8988T (cell line): ENCODE results near the gene PKD2.

Experiments used
- DNase-seq: peaks from one replicate; pipeline ENCODE4 v3.0.0; 2011

Gene PKD2

DNA sequence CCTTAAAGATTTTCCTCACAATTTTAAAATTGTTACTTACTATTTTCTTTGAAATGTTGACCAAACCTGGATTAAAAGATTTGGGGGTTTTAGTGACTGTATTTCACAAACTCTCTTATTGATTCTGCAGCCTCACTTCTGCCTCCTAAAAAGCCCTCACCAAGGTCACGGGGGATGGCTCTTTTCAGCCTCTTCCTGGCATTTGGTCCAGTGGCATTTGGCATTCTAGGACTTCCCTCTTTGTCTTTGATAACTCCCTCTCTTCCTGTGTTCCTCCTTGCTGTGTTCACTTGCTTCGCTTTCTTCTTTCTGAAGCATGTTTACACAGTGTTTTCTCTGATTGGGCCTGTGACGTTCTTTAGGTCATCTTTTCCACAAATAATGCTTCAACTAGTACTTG, 21.5 kb downstream of the PKD2 start:
- DNase-seq = no peak

DNA sequence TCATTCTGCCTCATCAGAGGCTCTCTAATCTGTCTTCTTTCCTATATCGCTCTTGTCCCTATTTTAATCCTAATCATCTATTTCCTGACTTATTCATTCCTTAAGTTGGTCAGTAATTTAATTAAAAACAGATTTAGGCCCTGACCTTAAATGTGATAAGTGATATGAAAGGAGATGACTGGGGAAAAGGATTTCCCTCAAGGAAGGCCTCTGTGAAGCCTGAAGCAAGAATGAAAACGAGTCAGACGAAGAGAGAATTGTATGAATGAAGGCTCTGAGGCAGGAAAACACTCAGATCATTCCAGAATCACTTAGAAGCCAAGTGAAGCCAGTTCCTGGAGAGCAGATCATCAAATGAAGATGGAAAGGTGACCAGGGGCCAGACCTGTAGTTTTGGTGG, 22.1 kb downstream of the PKD2 start:
- no peak for DNase-seq

DNA sequence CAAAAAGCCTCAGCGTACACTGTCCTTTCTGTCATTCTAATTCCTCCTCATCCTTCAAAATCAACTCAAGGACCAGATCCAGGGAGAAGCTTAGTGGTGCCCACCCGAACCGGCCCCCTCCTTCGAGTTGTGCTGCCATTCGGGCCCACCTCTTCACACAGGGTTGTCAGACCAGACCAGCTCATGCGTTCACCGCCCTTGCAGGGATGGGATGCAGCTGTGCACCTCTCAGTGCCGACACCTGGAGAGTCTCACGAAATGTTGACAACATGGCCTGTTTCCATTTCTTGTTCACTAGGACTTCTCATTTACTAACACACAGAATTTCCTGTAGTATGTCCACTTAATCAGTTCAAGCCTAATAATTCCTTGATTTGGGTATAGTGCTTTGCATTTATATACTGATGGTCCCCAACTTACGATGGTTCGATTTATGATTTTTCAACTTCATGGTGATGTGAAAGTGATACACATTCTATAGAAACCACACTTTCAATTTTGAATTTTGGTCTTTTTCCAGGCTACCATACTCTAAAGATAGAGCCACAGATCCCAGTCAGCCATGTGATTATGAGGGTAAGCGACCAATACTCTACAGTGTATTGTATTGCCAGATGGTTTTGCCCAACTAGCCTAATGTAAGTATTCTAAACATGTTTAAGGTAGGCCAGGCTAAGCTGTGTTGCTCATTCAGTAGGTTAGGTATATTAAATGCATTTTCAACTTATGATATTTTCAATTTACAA, 23.3 kb downstream of the PKD2 start:
- DNase-seq = no peak

DNA sequence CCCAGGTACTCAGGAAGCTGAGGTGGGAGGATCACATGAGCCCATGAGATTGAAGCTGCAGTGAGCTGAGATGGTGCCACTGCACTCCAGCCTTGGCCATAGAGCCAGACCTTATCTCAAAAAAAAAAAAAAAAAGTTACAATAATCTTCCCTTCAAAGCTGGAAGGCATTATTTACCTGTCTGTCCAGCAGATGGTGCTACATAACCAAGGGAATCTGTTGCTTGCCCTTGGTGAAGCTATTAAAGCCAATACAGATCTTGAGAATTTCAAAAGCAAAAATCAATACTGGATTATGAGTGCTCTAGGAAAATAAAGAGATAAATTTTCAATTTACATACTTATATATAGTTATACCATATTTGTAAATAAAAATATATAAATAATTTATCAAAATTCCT, 25.9 kb downstream of the PKD2 start:
- DNase-seq = no peak

DNA sequence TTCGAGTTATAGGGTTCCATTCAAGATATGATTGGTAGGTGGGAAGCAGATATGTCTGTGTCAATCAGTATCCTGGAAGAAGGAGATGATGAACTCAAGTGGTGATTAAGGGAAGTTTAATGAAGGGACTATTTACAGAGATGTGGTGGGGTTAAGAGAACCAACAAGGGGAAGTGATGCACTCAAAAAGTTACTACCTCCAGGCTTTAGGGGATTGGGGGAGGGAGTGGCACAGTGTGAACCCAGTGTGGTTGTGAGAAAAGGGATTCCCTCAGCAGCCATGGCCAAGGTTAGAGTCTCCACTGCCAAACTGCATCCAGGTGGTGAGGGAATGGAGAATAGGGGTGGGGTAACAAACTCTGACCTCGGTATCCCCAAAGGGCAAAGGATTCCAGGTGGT, 27.9 kb downstream of the PKD2 start:
- no peak for DNase-seq

DNA sequence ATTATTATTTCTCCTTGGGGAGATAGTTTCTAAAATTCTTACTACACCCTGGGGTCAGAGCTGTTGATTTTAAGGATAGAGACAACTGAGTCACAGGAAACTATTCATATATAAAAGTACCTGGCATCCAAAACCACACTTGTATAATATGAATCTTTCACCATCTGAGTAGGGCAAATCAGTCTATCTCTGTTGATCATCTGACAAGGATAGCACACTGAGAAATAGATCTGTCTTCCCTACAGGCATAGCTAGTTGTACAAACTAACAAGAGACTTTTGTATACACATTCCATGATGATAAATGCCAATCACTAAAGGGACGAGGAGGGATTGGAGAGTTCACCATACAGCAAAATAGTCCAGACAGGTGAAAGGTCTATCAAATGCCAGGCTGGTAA, 30.0 kb downstream of the PKD2 start:
- no peak for DNase-seq

DNA sequence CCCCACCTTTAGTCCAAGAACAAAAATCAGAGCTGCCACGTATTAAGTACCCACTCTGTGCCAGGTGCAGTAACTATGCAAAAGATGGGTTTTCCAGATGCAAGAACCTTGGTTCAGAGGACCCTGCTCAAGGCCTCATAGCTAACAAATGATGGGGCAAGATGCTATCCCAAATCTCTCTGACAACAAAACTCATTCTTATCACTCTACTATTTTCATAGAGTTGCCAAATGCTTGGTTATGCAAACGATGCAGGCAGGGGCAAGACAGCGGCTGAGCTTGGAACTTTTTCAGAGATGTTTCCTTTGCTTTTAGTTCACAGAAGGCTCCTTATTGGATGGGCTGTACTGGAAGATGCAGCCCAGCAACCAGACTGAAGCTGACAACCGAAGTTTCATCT, 30.5 kb downstream of the PKD2 start:
- DNase-seq = no peak

DNA sequence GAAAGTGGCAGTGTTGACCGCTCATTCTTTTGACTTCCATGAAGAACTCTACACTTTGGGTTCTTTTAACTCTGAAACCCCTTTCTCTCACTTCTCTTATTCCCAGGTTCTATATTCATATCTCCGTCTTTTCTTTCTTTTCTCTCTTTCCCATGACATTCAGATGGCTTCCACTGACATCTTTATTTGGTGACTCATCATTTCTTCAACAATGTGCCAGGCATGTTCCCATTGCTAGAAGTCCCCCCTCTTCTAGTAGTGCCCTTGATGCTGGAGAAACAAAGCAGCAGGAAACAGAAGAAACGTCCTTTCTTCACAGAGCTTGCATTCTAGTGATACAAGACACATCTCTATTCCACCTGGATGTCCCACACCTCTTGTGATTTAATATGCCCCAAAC, 33.3 kb downstream of the PKD2 start:
- no peak for DNase-seq

DNA sequence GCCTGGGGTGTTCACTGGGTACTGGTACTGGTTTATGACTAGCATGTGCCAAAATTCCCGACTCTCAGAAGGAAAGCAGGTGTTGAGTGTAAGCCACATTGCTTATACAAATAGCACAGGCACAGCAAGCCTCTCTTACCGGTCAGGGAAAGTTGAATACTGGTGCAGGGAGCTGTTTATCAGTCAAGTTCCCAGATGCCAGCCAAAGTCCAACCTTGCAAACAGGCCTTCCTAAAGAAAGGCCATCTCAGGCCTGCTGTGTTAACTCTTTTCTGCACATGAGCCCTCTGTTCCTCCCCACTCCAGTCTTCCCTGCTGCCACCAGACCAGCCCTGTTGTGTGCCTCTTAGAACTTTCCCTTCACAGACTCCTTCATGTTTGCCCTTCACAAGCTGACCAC, 34.2 kb downstream of the PKD2 start:
- DNase-seq = no peak

DNA sequence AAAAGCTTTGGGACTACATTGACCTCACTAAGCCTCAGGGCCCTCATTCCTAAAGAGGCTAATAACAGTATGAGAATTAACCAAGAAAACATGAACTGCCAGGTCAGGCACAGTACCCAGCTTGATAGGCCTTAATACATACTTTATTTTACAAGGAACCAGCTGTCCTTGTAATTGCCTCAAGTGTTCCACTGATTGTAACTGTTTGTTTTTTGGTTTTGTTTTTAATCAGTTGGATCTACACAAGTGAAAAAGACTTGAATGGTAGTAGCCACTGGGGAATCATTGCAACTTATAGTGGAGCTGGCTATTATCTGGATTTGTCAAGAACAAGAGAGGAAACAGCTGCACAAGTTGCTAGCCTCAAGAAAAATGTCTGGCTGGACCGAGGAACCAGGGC, 35.6 kb downstream of the PKD2 start:
- DNase-seq = no peak

DNA sequence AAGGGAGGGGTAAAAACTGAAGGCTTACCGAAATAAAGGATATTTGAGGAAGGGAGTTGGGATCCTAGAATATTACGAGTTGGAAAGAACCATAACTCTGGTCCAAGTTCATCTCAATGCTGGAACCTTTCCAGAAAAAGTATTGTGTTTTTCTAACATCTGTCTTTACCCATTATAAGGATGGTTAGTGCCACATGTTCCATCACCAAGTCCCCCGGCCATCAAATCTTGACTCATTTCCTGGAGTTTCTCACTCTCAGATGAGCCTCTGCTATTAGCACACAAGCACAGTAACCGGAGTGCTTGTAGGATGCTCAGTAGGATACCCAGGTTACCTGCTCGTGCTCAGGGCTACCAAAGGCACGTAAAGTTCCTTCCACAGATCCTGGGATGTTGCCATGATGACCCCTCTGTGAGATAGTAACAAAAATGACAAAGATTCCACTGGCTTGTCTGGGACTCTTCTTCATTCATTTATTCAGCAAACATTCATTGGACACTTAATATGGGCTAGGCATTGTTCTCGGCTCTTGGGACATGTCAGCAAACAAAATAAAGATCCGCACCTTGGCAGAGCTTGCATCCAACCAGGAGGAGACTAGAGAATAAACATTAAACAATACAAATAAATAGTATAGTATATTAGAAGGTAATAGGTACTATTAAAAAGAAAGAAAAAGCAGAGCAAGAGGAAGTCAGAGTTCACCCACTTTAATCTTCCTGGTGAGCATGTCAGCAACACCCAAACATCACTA, 36.3 kb downstream of the PKD2 start:
- no peak for DNase-seq

DNA sequence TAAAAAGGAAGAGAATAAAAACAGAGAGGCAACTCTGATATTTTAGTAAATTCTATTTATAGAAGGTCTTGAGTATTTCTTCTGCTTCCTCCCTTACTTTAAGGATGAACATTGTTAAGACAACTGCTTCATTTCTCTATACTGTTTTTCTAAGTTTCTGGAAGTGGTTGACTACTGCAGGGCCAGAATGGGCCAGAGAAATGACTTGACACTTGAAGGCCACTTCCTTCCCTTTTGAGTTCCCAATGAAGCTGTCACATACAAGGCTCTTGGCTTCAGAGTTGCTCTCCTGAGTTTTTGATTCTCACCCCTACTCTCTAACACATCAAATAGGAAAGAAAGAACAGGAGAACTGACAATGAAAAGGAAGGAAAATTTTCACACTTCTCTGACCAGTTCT, 37.6 kb downstream of the PKD2 start:
- no peak for DNase-seq

DNA sequence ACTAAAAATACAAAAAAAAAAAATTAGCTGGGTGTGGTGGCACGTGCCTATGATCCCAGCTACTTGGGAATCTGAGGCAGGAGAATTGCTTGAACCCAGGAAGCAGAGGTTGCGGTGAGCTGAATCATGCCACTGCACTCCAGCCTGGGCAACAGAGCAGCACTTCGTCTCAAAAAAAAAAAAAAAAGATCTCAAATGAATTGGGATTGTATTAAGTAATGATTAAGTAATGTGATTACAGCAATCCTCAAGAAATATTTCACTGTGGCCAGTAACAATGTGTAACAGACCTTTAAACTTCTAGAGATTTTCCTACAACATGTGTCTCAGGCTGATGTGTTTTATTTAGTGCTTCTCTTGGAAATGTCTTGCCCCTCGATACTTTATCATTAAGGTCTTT, 46.8 kb downstream of the PKD2 start:
- DNase-seq = no peak

DNA sequence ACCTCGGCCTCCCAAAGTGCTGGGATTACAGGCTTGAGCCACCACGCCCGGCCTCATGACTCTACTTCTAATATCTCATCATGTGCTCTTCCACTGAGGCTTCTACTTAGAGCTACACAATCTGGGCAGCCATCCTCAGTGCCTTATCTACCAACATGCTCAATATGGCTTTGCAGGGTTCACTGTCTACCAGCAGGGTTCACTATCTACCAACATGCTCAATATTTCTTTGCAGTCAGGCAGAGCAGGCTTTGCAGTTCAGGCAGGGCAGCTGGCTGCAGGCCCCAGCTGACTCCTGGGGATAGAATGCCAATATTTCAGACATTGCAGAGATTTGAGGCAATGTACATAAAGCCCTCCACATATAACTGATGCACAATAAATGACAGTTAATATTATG, 47.5 kb downstream of the PKD2 start:
- DNase-seq = no peak

DNA sequence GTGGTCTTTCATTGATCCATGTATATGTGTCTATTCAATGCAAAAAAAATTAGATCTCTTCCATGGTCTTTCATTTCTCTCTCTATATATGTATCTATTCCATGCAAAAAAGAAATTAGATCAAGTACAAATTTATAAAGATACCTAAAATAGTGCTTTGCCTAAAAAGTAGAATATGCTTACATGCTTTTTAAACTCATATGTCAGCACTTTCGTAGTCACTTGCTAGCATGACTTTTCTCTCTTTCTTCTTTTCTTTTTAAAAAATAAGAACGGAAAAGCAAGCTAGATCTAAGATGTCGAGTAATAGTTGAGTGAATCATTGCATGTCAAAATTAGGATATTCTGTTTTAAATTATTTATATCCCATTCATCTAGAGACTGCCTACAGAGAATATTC, 50.9 kb downstream of the PKD2 start:
- DNase-seq = no peak

DNA sequence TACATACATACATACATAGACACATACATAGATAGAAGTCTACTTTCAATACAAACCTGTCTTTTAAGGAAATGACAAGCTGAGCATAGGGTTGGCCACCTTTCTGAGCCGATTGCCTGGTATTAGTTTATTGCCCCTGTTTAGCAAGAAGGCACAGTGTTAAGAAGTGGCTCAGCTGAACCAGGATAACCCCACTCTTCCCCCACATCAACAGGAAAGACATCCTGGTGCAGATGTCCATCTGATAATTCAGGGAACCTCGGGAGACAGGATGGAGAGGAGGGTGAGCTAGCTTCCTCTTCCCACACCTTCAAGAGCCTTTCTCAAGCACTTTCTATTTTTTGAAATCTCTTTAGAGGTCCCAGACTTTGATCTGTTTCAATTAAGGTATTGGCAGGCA, 52.3 kb downstream of the PKD2 start:
- DNase-seq = no peak

DNA sequence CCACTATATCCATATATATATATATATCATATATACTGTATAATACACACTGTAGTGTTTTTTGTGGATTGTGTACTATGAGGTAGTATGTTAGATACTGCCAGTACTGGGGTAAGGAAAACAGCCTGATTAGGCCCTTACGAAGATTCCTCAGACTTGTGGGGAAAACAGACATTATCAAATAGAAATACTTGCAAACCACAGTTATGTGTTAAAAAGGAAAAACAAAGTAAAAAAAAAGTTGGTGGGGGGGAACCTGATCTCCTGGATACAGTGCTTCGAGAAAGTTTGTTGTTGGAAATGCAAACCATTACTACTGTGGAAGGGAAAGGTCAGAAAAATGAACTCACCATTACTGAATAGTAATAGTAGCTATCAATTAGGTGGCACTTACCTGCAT, 53.0 kb downstream of the PKD2 start:
- DNase-seq = no peak

DNA sequence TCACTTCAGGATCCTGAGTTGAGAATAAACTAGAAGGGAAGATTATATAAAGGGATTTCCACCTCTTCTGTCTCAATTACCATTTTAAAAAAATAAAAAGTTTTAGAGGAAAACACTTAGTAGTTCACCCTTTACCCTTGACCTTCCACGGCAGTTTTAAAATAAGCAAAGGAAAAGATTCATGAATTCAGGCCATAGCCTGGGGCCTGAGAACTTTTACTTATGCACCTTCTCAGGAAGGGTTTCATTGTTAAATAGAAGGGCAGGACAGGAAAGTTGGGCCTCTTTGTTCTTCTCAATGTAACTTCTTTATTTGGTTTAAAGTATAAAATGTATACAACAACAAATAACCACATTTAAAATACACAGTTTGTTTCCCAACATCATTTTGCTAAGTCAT, 54.9 kb downstream of the PKD2 start:
- no peak for DNase-seq

DNA sequence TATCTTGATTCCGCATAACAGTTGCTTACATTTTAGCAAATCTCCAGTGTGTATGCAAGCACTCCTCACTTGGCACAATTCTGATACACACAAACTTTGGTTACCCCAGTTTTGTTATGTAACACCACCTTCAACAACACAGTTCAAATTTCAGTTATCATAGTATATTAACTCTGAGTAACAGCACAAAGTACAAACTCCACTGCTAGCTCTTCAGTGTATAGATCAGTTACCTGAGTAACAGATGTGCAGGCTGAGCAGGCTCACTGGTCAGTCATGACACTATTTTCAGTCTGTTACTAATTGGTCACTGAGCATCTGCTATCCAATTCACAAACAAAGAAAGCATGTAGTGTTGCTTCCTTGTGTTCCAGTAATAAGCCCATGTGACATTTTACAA, 55.4 kb downstream of the PKD2 start:
- DNase-seq = no peak

DNA sequence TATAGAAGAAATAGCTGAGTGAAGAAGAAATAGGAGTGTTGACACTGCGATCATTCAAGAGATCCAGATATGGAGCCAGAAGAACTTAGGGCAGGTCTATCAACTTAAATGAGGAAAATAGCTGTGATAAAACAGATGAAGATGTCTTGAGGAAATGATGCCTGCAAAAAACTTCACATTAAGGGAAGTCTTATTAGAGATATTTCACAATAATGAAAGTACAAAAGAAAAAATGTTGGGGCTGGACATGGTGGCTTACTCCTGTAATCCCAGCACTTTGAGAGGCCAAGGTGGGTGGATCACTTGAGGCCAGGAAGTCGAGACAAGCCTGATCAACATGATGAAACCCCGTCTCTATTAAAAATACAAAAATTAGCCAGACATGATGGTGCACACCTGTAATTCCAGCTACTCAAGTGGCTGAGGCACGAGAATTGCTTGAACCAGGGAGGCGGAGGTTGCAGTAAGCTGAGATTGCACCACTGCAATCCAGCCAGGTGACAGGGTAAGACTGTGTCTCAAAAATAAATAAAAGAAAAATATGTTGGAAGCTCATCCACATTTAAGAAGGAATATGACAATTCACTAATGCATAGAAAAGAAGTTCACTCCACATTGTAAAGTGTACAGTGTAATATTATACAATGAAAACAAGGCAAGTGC, 56.3 kb downstream of the PKD2 start:
- no peak for DNase-seq

DNA sequence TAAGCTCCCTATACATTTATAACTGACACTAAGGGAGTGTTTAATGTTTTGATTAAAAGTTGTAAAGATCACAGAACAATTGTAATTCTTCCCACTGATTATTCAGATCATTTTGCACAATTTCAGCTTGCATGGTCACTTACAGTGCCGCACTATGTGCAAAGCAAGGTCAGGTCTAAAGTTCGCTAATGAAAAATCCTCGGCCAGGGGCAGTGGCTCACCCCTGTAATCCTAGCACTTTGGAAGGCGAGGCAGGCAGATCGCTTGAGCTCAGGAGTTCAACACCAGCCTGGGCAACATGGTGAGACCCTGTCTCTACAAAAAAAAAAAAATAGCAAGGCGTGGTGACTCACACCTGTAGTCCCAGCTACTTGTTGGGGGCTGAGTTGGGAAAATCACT, 57.0 kb downstream of the PKD2 start:
- DNase-seq = no peak

DNA sequence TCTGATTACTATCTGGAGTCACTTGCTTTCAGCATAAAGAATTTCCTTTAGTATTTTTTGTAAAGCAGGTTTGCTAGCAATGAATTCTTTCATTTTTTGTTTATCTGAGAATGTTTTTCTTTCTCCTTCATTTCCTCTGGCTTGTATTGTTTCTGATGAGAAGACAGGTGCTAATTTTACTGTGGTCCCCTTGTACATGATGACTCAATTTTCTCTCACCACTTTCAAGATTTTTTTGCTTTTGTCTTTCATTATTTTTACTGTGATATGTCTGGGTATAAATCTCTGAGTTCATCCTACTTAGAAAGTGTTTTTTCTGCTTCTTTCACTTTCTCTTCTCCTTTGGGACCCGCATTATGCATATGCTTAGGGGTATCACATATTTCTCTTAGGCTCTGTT, 62.6 kb downstream of the PKD2 start:
- no peak for DNase-seq

DNA sequence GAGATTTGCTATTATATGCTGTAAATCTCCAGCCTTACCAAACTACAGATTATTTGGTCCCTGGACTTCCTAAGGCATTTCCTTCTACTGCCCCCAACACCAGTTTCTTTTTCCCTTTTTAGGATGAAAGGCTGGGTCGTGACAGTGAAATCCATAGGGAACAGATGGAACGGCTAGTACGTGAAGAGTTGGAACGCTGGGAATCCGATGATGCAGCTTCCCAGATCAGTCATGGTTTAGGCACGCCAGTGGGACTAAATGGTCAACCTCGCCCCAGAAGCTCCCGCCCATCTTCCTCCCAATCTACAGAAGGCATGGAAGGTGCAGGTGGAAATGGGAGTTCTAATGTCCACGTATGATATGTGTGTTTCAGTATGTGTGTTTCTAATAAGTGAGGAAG, 67.9 kb downstream of the PKD2 start:
- no peak for DNase-seq

DNA sequence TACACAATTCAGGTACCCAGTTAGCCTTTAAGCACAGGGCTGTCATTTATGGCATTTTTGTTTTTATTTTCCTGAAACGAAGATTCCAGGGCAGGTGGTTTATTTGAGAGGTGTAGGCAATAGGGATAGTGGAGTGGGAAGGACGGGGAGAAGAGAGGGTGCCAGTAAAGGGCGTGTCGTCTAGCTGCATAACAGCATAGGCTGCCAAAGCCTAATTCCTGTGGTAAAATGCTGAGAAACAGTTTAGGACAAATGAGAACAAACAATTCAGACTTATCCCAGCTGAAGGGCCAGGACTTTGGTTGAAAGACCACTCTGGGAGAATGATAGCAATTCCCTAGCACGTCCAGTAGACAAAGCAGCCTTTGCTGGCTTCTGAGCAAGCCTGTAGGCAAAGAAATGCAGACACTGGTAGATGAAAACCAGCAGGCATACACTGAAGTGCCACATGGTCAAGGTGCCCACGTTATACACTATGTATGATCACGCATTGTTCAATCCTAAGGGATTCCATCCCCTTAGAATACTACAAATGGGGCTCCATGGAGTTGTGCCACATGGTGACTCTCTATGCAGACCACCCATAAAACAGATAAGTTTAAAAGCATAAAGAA, 70.6 kb downstream of the PKD2 start:
- no peak for DNase-seq
